Mammary microvascular endothelial cell (primary cell): ENCODE data around the gene MAPK8. TPM values are rescaled to one million over a fixed set of nuclear protein-coding genes. Genes with fewer than 3 reads are reported as not detected.

Experiments used
- total RNA-seq: library from RNA; depleted of rRNA; stranded (reverse); fragments of >200 nt; gene quantifications from 2 replicates; pipeline ENCODE4 v1.2.3, GENCODE V29; 2015

MAPK8 gene
- 44.7 TPM in 2 replicates for total RNA-seq

DNA sequence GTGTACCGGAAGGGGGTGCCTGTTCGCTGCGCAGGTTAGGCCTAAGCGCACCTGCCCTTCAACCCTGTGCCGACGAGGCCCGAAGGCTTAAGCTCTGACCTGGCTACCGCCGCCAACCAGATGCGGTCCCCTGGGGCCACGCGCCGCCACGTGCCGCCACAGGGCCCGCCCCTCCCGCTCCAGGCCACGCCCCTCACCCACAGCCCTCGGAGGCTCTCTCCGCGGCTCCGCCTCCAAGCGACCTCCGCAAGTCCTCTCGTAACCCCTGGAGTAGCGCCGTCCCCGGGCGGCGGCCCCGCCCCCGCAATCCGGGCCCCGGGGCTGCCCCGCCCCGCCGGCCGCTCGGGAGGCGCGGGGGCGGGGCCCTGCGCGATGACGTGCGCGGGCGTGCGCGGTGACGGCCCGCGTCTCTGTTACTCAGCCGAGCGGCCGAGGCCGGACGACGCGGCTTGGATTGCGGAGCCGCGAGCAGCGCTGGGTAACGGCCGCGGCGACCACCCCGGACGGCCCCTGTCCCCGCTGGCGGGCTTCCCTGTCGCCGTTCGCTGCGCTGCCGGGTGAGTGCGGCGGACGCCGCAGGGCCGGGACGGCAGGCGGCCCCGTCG lies at the start of gene MAPK8:
Gene MAPK8 (plus strand): TSS at position 413 of the 605 bp plus-strand sequence. CDS start 94,984 bp downstream, outside the sequence.

GRCh38 chr10:48274636-48275035 lies 31.8 kb upstream of the MAPK8 start, which contains the start of gene FRMPD2:
Gene FRMPD2 (minus strand): TSS chr10:48274696. CDS start chr10:48274567, 129 bp downstream.

Other genes starting within 250 kb of the MAPK8 start
- gene FRMPD2, start 32.0 kb upstream of the MAPK8 start, total RNA-seq, result 0.05 and 0.07 TPM in 2 replicates